NCI-H748 treated with DMSO at 0.1 percent for 48 hours (cell line): Measurements from ENCODE around the gene MOB3B.
"Not testable (repeated sequence)": the region's sequence is repeated elsewhere in the genome, so short reads cannot be mapped to it uniquely, and the experiment has no call there.

Source experiments
- DNase-seq: peaks from one replicate; lab custom pipeline; 2025; lab: John Stamatoyannopoulos, UW

MOB3B gene

DNA sequence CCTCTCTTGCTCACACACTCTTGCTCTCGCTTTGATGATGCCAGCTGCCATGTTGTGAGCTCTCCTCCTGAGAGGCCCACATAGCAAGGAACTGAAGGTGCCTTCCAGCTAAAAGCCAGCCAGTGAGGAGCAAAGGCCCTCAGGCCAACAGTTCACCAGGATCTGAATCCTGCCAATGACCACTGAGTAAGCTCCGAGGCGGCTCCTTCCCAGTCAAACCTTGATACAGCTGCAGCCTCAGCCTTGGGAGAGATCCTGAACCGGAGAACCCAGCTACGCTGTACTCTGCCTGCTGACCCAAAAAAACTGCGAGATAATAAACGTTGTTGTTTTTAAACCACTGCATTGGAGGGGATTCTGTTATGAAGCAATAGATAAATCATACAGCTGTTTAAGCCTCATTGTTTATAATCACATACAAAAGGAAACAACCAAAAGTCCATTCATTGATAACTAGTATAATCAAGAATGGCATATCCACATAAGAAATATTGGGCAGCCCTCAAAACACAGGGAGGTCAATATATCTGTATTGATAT lies 54.5 kb downstream of the MOB3B start:
- no peak for DNase-seq

DNA sequence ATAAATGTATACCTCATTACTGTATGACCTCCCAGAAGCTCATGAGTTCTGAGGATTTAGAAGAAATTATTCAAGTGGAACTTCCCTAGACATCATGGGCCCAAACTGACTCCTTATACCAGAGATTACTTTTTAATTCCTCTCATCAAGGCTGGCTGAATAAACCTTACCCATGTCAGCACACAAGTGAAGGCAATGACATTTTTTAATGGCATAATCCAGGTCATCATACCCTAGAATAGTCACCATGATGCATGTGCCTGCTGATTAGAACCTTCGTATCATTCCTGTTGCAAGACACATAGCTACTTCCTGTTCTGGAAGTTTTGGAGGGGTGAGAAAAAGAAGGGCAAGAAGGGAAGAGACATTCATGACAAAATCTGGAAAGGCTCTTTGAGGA lies 55.3 kb downstream of the MOB3B start:
- no peak for DNase-seq

DNA sequence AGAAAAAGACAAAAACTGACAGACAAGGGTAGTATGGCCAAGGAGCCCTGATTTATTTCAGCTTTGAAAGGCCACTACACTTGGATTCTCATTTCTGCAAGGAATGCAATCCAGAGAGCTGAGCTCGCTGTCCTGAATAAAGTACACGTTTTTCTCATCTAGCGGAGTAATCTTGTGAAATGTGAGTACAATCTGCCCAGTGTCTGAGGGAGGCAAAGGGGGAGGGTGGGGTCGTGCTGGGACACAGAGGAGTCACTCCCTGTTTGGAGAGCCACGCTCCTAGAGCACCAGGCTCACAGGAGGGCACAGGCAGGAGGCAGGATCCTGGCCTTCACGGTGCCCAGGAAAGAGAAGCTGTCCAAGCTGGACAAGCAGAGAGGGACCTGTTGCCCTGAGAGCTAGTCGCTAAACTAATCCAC lies 56.5 kb downstream of the MOB3B start:
- no peak for DNase-seq

DNA sequence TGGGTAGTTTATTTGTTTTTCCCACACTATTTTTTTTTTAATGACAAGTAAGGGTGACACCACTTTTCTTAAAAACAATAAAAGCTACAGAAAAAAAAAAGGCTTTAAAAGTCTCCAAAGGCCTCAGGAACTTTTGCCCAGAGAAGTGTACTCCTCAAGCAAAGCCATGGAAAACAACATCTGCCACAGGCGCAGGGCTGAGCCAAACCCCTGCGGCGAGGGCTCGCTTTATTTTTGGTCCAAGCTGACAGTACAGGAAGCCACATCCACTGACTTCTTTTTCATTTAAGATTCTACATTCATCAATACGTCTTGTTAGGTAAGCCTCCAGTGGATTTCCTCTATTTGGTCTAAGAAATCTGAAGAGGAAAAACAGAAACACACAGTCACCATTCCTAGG lies 57.4 kb downstream of the MOB3B start:
- DNase-seq = no peak

DNA sequence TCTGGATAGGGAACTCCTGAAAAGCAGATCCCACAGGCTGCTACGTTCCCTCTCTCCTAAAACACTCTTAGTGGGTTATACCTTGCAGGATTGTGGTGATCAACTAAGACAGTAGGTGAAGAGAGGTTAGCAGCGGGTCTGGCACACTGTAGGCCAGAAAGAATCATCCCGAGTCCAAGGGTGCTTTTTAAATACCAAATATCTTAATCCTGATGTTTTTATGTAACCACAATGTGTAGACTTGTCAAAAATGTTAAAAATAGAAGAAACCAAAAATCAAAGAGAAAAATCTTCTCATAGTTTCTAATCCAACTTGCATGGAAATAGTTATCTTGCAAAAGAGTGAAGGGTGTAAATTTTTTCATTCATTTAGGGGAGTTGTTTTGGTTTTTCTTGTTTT lies 57.8 kb downstream of the MOB3B start:
- DNase-seq = no peak

DNA sequence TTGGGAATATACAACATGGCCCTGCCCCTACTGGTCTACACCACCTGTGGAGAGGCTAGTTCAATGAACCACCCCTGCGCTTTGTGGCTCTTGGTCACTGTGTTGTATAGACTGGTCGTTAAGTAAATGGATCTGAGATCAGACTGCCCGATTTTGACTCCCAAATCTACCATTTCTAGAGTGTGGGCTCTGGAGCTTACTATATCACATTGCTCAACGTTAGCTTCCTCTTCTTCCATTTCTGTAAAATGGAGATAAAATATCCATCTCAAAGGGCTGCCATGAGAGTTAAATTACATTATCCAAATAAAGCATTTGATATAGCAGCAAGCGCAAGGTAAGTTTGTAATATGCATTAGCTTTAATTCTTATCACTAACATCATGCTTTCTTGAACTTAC lies 58.2 kb downstream of the MOB3B start:
- no peak for DNase-seq

DNA sequence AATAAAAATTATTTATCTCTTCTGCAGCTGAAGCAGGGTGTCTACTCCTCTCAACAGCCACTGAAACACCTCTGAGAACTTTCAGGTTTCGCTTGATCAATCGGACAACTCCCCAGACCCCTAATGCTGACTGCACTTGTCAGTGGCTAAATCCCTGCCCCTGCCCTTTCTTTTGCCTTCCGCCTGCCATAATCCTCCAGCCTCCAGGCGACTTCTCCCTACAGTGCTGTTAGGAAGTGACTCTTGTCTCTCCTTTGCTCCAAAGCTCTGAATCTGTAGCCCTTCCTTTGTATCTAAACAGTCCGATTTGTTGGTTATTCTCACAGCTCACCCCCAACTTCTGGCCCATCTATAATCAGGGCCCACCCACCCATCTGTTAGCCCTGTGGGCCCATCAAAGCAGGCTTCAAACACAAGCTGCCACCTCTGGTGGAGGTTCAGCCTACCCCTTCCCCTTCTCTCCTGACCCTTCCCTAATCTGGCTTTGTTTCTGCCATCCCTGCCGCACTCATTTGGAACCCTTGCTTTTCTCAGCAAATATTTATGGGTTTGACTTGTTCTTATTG lies 59.2 kb downstream of the MOB3B start:
- no peak for DNase-seq

DNA sequence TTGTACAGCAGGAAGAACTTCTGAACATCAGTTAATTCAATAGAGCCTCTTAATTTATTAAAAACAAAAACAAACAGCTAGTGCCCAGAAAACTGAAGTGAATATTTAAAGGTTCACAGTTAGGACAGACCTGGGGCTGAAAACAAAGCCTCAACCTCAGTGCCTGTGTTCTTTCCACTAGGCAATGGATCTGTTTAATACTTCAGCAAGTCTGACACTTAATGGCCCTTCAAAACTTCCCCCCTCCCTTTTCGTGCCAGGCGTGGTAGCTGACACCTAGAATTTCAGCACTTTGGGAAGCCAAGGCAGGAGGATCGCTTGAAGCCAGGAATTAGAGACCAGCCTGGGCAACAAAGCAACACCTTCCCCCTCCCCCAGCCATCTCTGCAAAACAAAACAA lies 60.1 kb downstream of the MOB3B start:
- no peak for DNase-seq

DNA sequence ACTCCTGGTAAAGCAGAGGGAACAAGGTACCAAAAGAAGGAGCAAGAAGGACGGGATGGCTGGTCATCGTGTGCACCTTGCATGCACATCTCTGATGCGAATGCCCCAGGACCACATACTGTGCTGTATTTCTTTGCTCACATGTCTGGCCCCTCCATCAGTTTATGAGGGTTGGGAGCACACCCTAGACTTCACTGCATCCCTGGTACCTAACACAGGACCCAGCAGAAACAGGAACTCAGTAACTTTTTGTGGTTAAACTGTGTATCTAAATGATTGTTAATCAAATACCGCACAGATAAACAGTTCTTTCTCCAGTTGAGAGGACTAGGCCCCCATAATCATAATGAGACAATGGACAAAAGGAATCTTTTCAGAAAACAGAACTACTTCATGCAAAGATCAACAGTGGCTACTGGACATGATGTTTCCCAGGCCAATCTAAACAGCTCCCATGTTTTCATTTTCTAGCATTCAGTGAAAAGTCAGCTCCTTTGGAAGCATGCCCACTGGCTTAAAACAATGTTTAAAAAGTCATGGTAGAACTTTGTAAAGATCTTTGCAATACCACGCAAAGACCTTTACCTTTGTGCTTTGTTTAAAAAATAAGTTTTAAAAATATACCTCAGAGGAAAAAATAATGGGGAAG lies 61.0 kb downstream of the MOB3B start:
- DNase-seq = no peak

DNA sequence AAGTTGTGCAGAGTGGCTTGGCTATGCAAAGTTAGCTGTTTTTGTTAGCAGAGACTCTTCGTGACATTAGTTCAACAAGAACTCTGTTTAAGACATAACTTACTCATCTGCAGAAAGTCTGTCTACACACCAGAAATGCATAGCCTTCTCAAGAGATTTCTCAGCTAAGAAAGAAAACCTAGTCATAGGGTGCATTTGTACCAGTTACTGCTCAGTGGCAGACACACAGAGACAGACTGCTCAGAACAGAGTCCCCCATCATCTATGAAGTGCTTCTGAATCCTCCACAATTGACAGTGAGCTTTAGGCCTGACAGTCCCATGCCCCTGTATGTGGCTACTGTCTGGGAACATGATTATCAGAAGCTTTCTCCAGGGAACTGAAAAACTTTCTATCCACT lies 61.6 kb downstream of the MOB3B start:
- no peak for DNase-seq

DNA sequence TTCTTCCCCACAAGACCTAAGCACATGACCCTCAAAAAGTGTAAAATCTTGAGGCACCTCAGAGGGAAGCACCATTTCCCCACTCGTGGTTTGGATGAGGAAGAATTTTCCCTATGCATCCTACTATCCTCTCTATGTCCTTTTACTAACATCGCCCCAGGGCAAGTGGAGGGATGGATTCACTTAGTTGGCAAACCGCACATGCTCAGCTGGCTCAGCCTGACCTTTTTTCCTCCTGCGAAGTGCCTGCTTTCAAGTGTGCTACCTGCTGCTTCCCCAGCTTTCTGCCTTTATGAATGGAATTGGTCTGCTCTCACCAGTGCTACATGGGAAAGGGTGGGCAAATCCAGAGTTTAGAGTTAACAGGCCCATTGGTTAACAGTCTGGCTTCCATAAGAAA lies 62.1 kb downstream of the MOB3B start:
- no peak for DNase-seq

DNA sequence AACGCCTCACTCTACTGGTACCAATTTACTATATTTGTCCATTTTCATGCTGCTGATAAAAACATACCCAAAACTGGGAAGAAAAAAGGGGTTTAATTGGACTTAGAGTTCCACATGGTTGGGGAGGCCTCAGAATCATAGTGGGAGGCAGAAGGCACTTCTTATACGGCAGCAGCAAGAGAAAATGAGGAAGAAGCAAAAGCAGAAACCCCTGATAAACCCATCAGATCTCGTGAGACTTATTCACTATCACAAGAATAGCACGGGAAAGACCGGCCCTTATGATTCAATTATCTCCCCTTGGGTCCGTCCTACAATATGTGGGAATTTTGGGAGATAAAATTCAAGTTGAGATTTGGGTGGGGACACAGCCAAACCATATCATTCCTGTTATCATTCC lies 63.1 kb downstream of the MOB3B start:
- DNase-seq = not testable (repeated sequence)

DNA sequence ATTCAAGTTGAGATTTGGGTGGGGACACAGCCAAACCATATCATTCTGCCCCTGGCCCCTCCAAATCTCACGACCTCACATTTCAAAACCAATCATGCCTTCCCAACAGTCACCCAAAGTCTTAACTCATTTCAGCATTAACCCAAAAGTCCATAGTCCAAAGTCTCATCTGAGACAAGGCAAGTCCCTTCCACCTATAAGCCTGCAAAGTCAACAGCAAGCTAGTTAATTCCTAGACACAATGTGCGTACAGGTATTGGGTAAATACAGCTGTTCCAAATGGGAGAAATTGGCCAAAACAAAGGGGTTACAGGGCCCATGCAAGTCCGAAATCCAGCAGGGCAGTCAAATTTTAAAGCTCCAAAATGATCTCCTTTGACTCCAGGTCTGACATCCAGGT lies 64.7 kb downstream of the MOB3B start:
- DNase-seq = not testable (repeated sequence)

DNA sequence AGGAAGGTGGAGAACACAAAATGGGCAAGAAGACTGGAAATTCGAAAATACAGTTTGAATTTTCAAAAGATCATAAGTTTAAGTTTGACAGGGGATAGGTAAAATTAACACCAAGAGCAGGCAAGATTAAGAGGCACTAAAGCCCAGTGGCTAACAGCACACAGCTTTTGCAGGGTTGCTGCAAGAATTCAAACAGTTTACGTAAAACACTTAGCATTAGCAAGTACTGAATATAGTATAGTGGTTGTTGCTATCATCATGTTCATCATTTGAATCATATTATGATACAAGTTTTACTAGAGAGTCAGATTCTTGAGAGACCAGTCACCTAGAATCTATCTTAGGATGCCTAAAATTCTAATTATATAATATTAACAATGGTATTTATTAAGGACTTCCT lies 66.8 kb downstream of the MOB3B start:
- no peak for DNase-seq

DNA sequence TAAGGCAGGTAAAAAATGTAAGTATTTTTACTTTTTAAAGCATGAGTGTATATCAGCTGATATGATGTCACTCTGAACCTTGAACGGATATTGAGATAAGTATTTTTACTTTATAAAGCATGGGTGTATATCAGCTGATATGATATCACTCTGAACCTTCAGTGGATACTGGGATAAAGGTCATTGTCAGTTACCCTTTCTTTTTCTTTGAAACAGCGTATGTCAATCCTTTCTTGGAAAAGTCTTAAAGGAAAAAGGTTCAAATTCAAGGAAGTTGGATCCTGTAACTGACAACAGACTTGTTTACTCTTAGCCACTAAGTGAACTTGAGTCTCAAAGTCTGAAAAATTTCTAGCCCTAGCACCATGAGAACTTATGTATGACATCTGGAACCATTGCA lies 67.2 kb downstream of the MOB3B start:
- no peak for DNase-seq

DNA sequence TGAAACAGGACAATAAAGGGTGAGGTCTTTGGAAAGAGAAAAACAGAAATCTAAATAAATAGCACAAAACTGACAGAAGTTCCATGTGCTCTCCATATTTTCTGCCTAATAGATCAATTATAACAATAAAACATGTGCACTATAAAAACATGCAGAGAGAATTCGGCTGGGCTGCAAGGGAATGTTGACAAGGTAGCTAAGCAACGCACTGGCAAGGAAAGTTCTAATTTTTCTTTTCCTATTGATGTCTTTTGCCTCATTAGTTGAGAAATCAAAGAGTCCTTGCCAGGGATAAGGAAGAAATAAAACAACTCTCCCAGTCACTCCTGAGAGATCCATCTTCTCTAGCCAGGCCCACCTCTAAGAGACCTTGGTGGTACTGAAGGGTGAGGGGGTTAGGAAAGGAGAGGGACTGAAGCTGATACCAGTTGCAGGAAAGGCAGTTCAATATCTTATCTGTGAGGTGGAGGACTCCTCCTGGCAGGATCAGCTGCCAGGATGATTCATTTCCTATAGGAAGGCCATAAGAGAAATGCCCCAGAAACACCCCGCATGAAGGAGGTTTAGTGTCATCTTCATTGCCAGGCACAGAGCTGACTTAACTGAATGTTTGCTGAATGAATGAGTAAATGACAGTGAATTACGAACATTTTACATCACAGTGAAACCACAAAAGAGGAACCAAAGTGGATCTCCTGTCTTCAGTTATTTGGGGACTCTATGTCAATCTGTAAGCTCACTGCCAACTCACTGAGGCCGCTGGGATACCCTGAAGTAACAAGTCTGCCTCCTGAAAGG lies 69.2 kb downstream of the MOB3B start:
- no peak for DNase-seq

DNA sequence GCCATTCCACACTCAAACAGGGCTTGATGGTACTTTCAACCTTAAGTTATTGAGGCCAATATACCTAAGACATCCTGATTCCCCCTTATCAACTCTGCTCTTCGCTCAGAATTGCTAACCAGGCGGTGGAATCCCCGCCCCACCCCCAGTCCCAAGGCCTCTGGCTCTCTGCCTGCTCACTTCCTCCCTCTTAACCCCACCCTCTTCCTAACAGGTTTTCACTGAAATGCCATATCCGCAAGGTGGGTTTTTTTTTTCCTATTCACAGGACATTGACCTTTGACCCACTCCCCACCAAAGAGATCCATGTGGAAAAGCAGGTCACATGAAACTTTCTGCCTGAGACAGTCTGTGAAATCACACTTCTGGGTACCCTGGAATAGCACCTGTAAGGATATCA lies 72.2 kb downstream of the MOB3B start:
- DNase-seq = no peak

DNA sequence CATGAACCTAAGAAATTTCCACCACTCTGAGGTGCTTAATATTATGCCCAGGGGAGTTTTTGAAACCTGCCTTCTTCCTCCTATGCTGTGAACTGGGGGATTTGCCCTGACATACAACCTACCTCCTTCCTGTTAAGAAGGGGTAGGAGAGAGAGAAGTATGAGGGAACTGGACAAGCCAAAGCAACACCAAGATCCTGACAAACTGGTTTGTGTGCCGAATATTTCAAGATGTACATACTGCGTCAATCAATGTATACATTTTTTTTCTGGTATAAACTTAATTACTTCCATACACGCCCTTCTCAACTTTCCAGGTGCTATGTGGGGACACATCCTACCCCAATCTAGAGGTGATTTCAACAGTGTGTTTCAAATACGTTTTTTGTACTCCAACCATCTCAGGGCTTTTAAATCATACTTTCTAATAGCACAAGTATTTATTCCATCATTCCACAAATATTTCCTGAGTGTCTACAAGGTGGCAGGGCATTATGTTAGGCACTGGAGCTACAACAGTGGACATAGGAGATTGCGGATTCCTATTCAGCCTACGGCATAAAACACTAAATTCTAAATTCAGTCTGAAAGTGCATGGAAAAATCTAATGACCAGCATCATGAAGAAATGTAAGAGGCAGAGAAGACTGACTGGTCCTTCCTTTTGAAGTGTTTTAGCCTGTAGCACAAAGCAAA lies 75.6 kb downstream of the MOB3B start:
- no peak for DNase-seq

DNA sequence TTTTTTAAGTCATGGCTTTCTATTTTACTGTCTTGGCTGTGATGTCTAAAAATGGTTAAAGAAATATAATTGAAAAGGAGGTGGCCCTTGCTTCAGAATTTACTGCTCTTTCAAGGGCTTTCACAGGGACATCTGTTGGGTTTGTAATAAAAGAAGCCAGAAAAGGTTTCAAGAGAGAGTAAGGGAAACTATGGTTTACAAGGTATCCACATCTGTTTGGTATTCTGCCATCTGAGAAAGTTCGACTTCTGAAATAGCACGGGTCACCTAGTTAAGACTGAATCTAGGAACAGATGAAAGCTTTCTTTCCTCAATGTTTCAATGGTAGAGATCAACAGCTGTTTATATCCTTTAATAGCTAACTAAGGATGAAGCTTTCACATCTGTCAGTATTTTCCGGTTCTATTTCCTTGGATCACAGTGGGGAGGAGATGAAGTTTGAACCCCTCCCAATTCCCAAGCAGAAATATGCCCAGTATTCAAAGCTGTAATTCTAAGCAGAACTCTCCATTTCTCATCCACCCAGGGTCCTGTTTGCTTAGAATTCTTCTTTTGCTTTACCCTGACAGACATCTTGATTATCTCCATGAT lies 78.3 kb downstream of the MOB3B start:
- no peak for DNase-seq

DNA sequence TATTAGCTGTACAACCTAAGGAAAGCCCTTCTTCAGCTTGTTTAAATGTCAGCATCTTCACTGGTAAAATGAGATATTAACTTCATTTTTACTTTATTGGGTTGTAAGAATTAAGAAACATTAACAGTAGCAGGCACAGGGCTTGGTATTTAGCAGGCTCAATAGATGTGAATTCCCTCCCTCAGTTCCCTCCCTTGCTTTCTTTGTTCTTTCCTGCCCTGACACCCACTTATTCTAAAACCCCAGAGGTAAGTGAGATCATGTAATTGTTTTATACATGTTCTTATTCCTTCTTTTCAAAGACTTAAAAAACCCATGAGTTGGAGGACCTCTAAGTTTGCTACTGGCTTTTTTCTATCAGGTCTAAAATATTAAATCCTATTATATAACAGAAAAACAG lies 78.9 kb downstream of the MOB3B start:
- no peak for DNase-seq

DNA sequence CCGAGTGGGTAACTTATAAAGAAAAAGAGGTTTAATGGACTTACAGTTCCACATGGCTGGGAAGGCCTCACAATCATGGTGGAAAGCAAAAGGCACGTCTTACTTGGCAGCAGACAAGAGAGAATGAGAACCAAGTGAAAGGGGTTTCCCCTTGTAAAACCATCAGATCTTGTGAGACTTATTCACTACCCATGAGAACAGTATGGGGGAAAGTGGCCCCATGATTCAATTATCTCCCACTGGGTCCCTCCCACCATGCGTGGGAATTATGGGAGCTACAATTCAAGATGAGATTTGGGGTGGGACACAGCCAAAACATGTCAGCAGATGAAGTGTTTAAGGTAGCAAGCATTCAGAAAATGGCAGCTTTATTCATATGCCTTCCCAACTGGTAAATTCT lies 81.3 kb downstream of the MOB3B start:
- not testable (repeated sequence) for DNase-seq

DNA sequence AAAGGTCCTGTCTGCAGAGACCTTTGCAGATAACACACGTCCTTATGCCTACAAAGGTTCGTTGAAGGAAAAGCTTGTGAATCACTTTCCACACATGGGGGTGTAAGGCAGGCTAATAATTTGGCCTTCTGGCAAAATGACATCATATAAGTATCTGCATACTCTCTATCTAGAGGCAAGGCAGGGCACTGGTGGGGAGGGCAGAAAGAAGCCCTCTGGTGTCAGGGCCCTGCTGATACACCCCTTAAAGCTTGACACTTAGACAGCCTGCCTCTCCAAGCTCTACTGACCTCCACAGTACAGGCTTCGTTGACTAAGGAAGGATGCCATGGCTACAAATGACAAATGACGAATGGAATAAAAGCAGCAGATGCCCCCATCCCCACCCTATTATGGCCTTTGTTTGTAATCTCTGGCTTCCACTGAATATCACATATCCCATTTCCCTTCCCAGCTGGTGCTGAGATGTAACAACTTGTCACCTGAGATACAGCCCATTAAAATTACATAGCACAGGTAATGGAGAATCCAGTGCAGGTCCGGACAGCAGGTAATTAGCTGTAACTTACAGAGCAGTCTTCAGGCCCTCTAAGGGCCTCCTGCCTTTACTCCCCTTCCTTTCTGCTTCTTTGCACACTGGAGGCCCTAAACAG lies 82.5 kb downstream of the MOB3B start:
- peak; percentile 63 for DNase-seq
